ENCODE data around the gene LHX1.

The LHX1 gene

GRCh38 chr17:36926701-36927100, 10.6 kb upstream of the LHX1 start:
- Histone ChIP-seq H3K4me3 (ENCODE audit: low read length, poor library complexity, severe bottlenecking) (no peak overlapping the region), H3K4me1 (ENCODE audit: insufficient read depth, low read length, poor library complexity, severe bottlenecking) (no peaks in the 10 kb centered on the region), H3K4me2 (ENCODE audit: low read depth, low read length, poor library complexity, severe bottlenecking) (no peak overlapping the region), H2AFZ (ENCODE audit: low read length) (no peak overlapping the region), H3F3A (ENCODE audit: low read depth) (no peaks in the 10 kb centered on the region), H4K20me1 (ENCODE audit: insufficient read depth, low read length, poor library complexity, severe bottlenecking) (no peaks in the 10 kb centered on the region), H3K9me3 (ENCODE audit: insufficient read depth, low read depth, low read length) (no peaks in the 10 kb centered on the region), H3K79me2 (ENCODE audit: insufficient read depth, low read length) (no peaks in the 10 kb centered on the region), H3K9ac (ENCODE audit: low read depth, low read length, poor library complexity, severe bottlenecking) (no peak overlapping the region), H3K9me2 (replicated peaks; ENCODE audit: low read depth, low read length) (no peaks in the 10 kb centered on the region), H3K36me3 (ENCODE audit: insufficient read depth, low read length) (no peaks in the 10 kb centered on the region), H3K27me3 (ENCODE audit: insufficient read depth, low read length, poor library complexity, severe bottlenecking) (no peaks in the 10 kb centered on the region)
- TF ChIP-seq CTCF (conservative IDR thresholded peaks at IDR 0.05; ENCODE audit: low read length) (no peak), EZH2phosphoT487 (IDR thresholded peaks at IDR 0.05; ENCODE audit: borderline replicate concordance) (no peak)

- no peaks in the 10 kb centered on the region for H3K36me3 ChIP-seq (ENCODE audit: insufficient read depth, low read length)
- no peaks in the 10 kb centered on the region for H4K20me1 ChIP-seq (ENCODE audit: insufficient read depth, low read length, poor library complexity, severe bottlenecking)
- H2AFZ ChIP-seq (ENCODE audit: low read length): no peak overlapping the region
- H3K9ac ChIP-seq (ENCODE audit: low read depth, low read length, poor library complexity, severe bottlenecking): no peak overlapping the region
- no peaks in the 10 kb centered on the region for H3K27me3 ChIP-seq (ENCODE audit: insufficient read depth, low read length, poor library complexity, severe bottlenecking)
- no peaks in the 10 kb centered on the region for H3K9me3 ChIP-seq (ENCODE audit: insufficient read depth, low read depth, low read length)
- no peak overlapping the region for H3K4me3 ChIP-seq (ENCODE audit: low read length, poor library complexity, severe bottlenecking)
- TF ChIP-seq EZH2phosphoT487 (IDR thresholded peaks at IDR 0.05; ENCODE audit: borderline replicate concordance) (no peak), CTCF (conservative IDR thresholded peaks at IDR 0.05; ENCODE audit: low read length) (no peak)
- H3F3A ChIP-seq (ENCODE audit: low read depth): no peaks in the 10 kb centered on the region
- no peak overlapping the region for H3K4me2 ChIP-seq (ENCODE audit: low read depth, low read length, poor library complexity, severe bottlenecking)
- no peaks in the 10 kb centered on the region for H3K79me2 ChIP-seq (ENCODE audit: insufficient read depth, low read length)
- no peaks in the 10 kb centered on the region for H3K9me2 ChIP-seq (replicated peaks; ENCODE audit: low read depth, low read length)
- H3K4me1 ChIP-seq (ENCODE audit: insufficient read depth, low read length, poor library complexity, severe bottlenecking): no peaks in the 10 kb centered on the region
Measured at GRCh38 chr17:36928471-36929345, 8.6 kb upstream of the LHX1 start.

GRCh38 chr17:36929851-36930582, 7.3 kb upstream of the LHX1 start:
- no peaks in the 10 kb centered on the region for H3K9me2 ChIP-seq (replicated peaks; ENCODE audit: low read depth, low read length)
- no peaks in the 10 kb centered on the region for H3K4me1 ChIP-seq (ENCODE audit: insufficient read depth, low read length, poor library complexity, severe bottlenecking)
- no peak overlapping the region for H2AFZ ChIP-seq (ENCODE audit: low read length)
- H3K4me2 ChIP-seq (ENCODE audit: low read depth, low read length, poor library complexity, severe bottlenecking): no peak overlapping the region
- TF ChIP-seq CTCF (conservative IDR thresholded peaks at IDR 0.05; ENCODE audit: low read length): no peak
- no peak for TF ChIP-seq EZH2phosphoT487 (IDR thresholded peaks at IDR 0.05; ENCODE audit: borderline replicate concordance)
- H3K27me3 ChIP-seq (ENCODE audit: insufficient read depth, low read length, poor library complexity, severe bottlenecking): no peaks in the 10 kb centered on the region
- H3K9ac ChIP-seq (ENCODE audit: low read depth, low read length, poor library complexity, severe bottlenecking): no peak overlapping the region
- no peaks in the 10 kb centered on the region for H3F3A ChIP-seq (ENCODE audit: low read depth)
- no peaks in the 10 kb centered on the region for H4K20me1 ChIP-seq (ENCODE audit: insufficient read depth, low read length, poor library complexity, severe bottlenecking)
- no peaks in the 10 kb centered on the region for H3K79me2 ChIP-seq (ENCODE audit: insufficient read depth, low read length)
- no peaks in the 10 kb centered on the region for H3K36me3 ChIP-seq (ENCODE audit: insufficient read depth, low read length)
- H3K9me3 ChIP-seq (ENCODE audit: insufficient read depth, low read depth, low read length): no peaks in the 10 kb centered on the region
- H3K4me3 ChIP-seq (ENCODE audit: low read length, poor library complexity, severe bottlenecking): no peak overlapping the region

All from Loucy (cell line).